Activated CD4-positive, alpha-beta T cell treated with anti-CD3 and anti-CD28 coated beads for 36 hours (primary cell): ENCODE results near the gene CSF1R. TPM values are rescaled to one million over a fixed set of nuclear protein-coding genes. Genes with fewer than 3 reads are reported as not detected.

Experiments used
- ATAC-seq: fragments of 200-7000 bp; cut with Tn5 transposase; one replicate; pipeline ENCODE4 v1.10.0; 2021; ENCODE audit warnings: mild to moderate bottlenecking, moderate library complexity
- CTCF ChIA-PET: fragments of 350-600 bp; sonication (Branson Sonifier 250); formaldehyde crosslinking; loops from one replicate; lab custom pipeline; 2021; ENCODE audit warnings: antibody characterized with exemption; lab: Charles Lee
- POLR2A ChIA-PET: fragments of 350-600 bp; sonication (Branson Sonifier 250); formaldehyde crosslinking; loops from one replicate; lab custom pipeline; 2021; ENCODE audit warnings: antibody characterized with exemption, inconsistent platforms; lab: Charles Lee
- DNase-seq: peaks from one replicate; pipeline ENCODE4 v3.0.0-alpha.2; 2020
- H3K27ac Mint-ChIP-seq: one replicate; pipeline ENCODE4 v1.8.0; 2021; ENCODE audit warnings: mixed read lengths
- H3K27me3 Mint-ChIP-seq: one replicate; pipeline ENCODE4 v1.8.0; 2021; ENCODE audit warnings: mixed read lengths
- H3K36me3 Mint-ChIP-seq: one replicate; pipeline ENCODE4 v1.8.0; 2021; ENCODE audit warnings: low read depth, mixed read lengths
- H3K4me1 Mint-ChIP-seq: one replicate; pipeline ENCODE4 v1.8.0; 2021; ENCODE audit warnings: mixed read lengths
- H3K4me3 Mint-ChIP-seq: one replicate; pipeline ENCODE4 v1.8.0; 2021; ENCODE audit warnings: mild to moderate bottlenecking, moderate library complexity, mixed read lengths
- H3K9me3 Mint-ChIP-seq: one replicate; pipeline ENCODE4 v1.8.0; 2021; ENCODE audit warnings: low read depth, mixed read lengths
- intact Hi-C, 2 experiments: fragments of 100-400 bp; cut with DNase I in 1 of 2; cut with micrococcal nuclease in 1 of 2; formaldehyde crosslinking; loops; one replicate each; pipeline versions ENCODE4 v1.14.2 to v1.15.1; 2022 to 2024; cut with DNase I, micrococcal nuclease
- total RNA-seq, 2 experiments: library from RNA; stranded (reverse); gene quantifications; one replicate each; pipeline ENCODE4 v1.2.3, GENCODE V29; 2021

Gene CSF1R
- total RNA-seq = under 1 TPM; 0.41 to 0.76 TPM

- ATAC-seq (no peak), DNase-seq (no peak)
- no peak within 1 kb of the TSS for H3K27ac Mint-ChIP-seq
- H3K4me1 Mint-ChIP-seq = peaks cover 5% of the 10 kb centered on the region
- H3K27me3 Mint-ChIP-seq = peaks cover 53% of the 10 kb centered on the region
- intact Hi-C loops = no loop called here
- ChIA-PET CTCF (no interaction called here), POLR2A (no interaction called here)
- no peaks in the 10 kb centered on the region for H3K36me3 Mint-ChIP-seq
- H3K4me3 Mint-ChIP-seq = no peak within 1 kb of the TSS
- no peaks in the 10 kb centered on the region for H3K9me3 Mint-ChIP-seq
Measured at GRCh38 chr5:150085950-150086715, at the start of gene CSF1R. CSF1R (minus strand) TSS chr5:150086554; CDS start chr5:150086427, 127 bp downstream.

GRCh38 chr5:150135557-150136304 is 49.4 kb upstream of the CSF1R start:
- ChIA-PET CTCF (interaction anchor here (0.7 to 1.7 kb wide), 3 partner anchors 8 to 123 kb away, joined by 3 to 6 read pairs (median 3); no protein-coding TSS in a partner anchor), POLR2A (no interaction called here)
- Mint-ChIP-seq H3K4me3 (no peak overlapping the region), H3K27me3 (no peaks in the 10 kb centered on the region), H3K4me1 (no peaks in the 10 kb centered on the region), H3K27ac (no peak overlapping the region), H3K9me3 (no peaks in the 10 kb centered on the region), H3K36me3 (no peaks in the 10 kb centered on the region)
- intact Hi-C loops = no loop called here
- no peak for ATAC-seq
- no peak for DNase-seq

- H3K27ac Mint-ChIP-seq = no peak overlapping the region
Measured at GRCh38 chr5:150134198-150134588, 47.8 kb upstream of the CSF1R start.

GRCh38 chr5:150133581-150134197 is 47.3 kb upstream of the CSF1R start:
- intact Hi-C loops = no loop called here
- Mint-ChIP-seq H3K27ac (no peak overlapping the region), H3K36me3 (no peaks in the 10 kb centered on the region), H3K27me3 (no peaks in the 10 kb centered on the region), H3K4me1 (no peaks in the 10 kb centered on the region), H3K9me3 (no peaks in the 10 kb centered on the region), H3K4me3 (no peak overlapping the region)
- ATAC-seq (no peak), DNase-seq (no peak)
- ChIA-PET POLR2A (no interaction called here), CTCF (interaction anchor here (0.8 kb wide), 1 partner anchor 14 kb away, joined by 3 read pairs; no protein-coding TSS in a partner anchor)

More at GRCh38 chr5:150134198-150134588, 47.8 kb upstream of the CSF1R start:
- no peak for ATAC-seq
- intact Hi-C loops = no loop called here
- POLR2A ChIA-PET = no interaction called here
- no peaks in the 10 kb centered on the region for H3K36me3 Mint-ChIP-seq
- no peaks in the 10 kb centered on the region for H3K4me1 Mint-ChIP-seq
- CTCF ChIA-PET = interaction anchor here (0.6 to 0.8 kb wide), 2 partner anchors 14 to 113 kb away, joined by 3 to 5 read pairs; no protein-coding TSS in a partner anchor
- H3K4me3 Mint-ChIP-seq = no peak overlapping the region
- no peaks in the 10 kb centered on the region for H3K27me3 Mint-ChIP-seq
- DNase-seq = no peak
- H3K9me3 Mint-ChIP-seq = no peaks in the 10 kb centered on the region

GRCh38 chr5:150132740-150133139 is 46.4 kb upstream of the CSF1R start:
- Mint-ChIP-seq H3K4me3 (no peak overlapping the region), H3K36me3 (no peaks in the 10 kb centered on the region), H3K4me1 (no peaks in the 10 kb centered on the region), H3K9me3 (no peaks in the 10 kb centered on the region), H3K27ac (no peak overlapping the region), H3K27me3 (no peaks in the 10 kb centered on the region)
- POLR2A ChIA-PET = no interaction called here
- CTCF ChIA-PET = no interaction called here
- intact Hi-C loops = no loop called here
- no peak for DNase-seq
- ATAC-seq = no peak

GRCh38 chr5:150131978-150132694 is 45.8 kb upstream of the CSF1R start:
- Mint-ChIP-seq H3K4me3 (no peak overlapping the region), H3K4me1 (no peaks in the 10 kb centered on the region), H3K9me3 (no peaks in the 10 kb centered on the region), H3K27ac (no peak overlapping the region), H3K27me3 (no peaks in the 10 kb centered on the region), H3K36me3 (no peaks in the 10 kb centered on the region)
- ATAC-seq = no peak
- CTCF ChIA-PET = no interaction called here
- DNase-seq = no peak
- POLR2A ChIA-PET = no interaction called here
- intact Hi-C loops = no loop called here

- CTCF ChIA-PET = interaction anchor here (0.7 to 1.0 kb wide), 3 partner anchors 9 to 198 kb away, joined by 3 to 4 read pairs (median 3); no protein-coding TSS in a partner anchor
- H3K36me3 Mint-ChIP-seq = no peaks in the 10 kb centered on the region
- H3K9me3 Mint-ChIP-seq = no peaks in the 10 kb centered on the region
Measured at GRCh38 chr5:150131461-150131860, 45.1 kb upstream of the CSF1R start.

GRCh38 chr5:150130493-150130922 is 44.2 kb upstream of the CSF1R start:
- Mint-ChIP-seq H3K9me3 (no peaks in the 10 kb centered on the region), H3K4me1 (no peaks in the 10 kb centered on the region), H3K4me3 (no peak overlapping the region), H3K36me3 (no peaks in the 10 kb centered on the region), H3K27ac (no peak overlapping the region), H3K27me3 (no peaks in the 10 kb centered on the region)
- ChIA-PET POLR2A (no interaction called here), CTCF (interaction anchor here (0.6 to 1.0 kb wide), 7 partner anchors 8 to 217 kb away, joined by 3 to 4 read pairs (median 3); no protein-coding TSS in a partner anchor)
- ATAC-seq (no peak), DNase-seq (no peak)
- intact Hi-C loops = loop anchor here (1.0 kb wide), 3 partner anchors 88 to 306 kb away; no protein-coding TSS in a partner anchor

More at GRCh38 chr5:150131461-150131860, 45.1 kb upstream of the CSF1R start:
- Mint-ChIP-seq H3K27me3 (no peaks in the 10 kb centered on the region), H3K4me1 (no peaks in the 10 kb centered on the region), H3K27ac (no peak overlapping the region), H3K4me3 (no peak overlapping the region)
- intact Hi-C loops = no loop called here
- DNase-seq (no peak), ATAC-seq (no peak)
- POLR2A ChIA-PET = no interaction called here

- ChIA-PET CTCF (interaction anchor here (0.6 to 1.1 kb wide), 7 partner anchors 11 to 295 kb away, joined by 3 read pairs; no protein-coding TSS in a partner anchor), POLR2A (no interaction called here)
- Mint-ChIP-seq H3K36me3 (no peaks in the 10 kb centered on the region), H3K4me3 (no peak overlapping the region), H3K9me3 (no peaks in the 10 kb centered on the region), H3K4me1 (no peaks in the 10 kb centered on the region), H3K27ac (no peak overlapping the region), H3K27me3 (no peaks in the 10 kb centered on the region)
- ATAC-seq (peak; percentile 92), DNase-seq (peak; percentile 71)
- intact Hi-C loops = loop anchor here (1.0 kb wide), 3 partner anchors 88 to 306 kb away; no protein-coding TSS in a partner anchor
Measured at GRCh38 chr5:150129813-150130492, 43.6 kb upstream of the CSF1R start.

- Mint-ChIP-seq H3K9me3 (no peaks in the 10 kb centered on the region), H3K4me1 (no peaks in the 10 kb centered on the region), H3K4me3 (no peak overlapping the region), H3K27ac (no peak overlapping the region), H3K36me3 (no peaks in the 10 kb centered on the region), H3K27me3 (no peaks in the 10 kb centered on the region)
- POLR2A ChIA-PET = no interaction called here
- ATAC-seq (no peak), DNase-seq (no peak)
- intact Hi-C loops = no loop called here
- CTCF ChIA-PET = interaction anchor here (0.7 to 1.1 kb wide), 3 partner anchors 11 to 295 kb away, joined by 3 read pairs; no protein-coding TSS in a partner anchor
Measured at GRCh38 chr5:150129454-150129812, 43.1 kb upstream of the CSF1R start.
